Midbrain (tissue), 1 donor: Measurements from ENCODE around the gene KANK2.

Source experiments
- DNase-seq: peaks from one replicate; lab custom pipeline; 2025; lab: John Stamatoyannopoulos, UW

KANK2 gene

GRCh38 chr19:11225815-11226214 lies 28.5 kb upstream of the KANK2 start:
- no peak for DNase-seq

GRCh38 chr19:11225172-11225571 lies 27.8 kb upstream of the KANK2 start:
- no peak for DNase-seq

GRCh38 chr19:11224429-11224828 lies 27.1 kb upstream of the KANK2 start:
- DNase-seq, result no peak

GRCh38 chr19:11223200-11223599 lies 25.9 kb upstream of the KANK2 start:
- no peak for DNase-seq

GRCh38 chr19:11221082-11221598 lies 23.8 kb upstream of the KANK2 start:
- no peak for DNase-seq

- DNase-seq, result no peak
Observed at GRCh38 chr19:11214387-11214786, 17.0 kb upstream of the KANK2 start.

- no peak for DNase-seq
Observed at GRCh38 chr19:11210656-11210928, 13.2 kb upstream of the KANK2 start.

- DNase-seq, result no peak
Observed at GRCh38 chr19:11209839-11210655, 12.7 kb upstream of the KANK2 start.

GRCh38 chr19:11208561-11209471 lies 11.5 kb upstream of the KANK2 start:
- DNase-seq, result no peak

- DNase-seq, result no peak
Observed at GRCh38 chr19:11205939-11206570, 8.7 kb upstream of the KANK2 start.

- DNase-seq, result no peak
Observed at GRCh38 chr19:11204943-11205349, 7.6 kb upstream of the KANK2 start.

- no peak for DNase-seq
Observed at GRCh38 chr19:11204076-11204602, 6.8 kb upstream of the KANK2 start.

- peak; percentile 50 for DNase-seq
Observed at GRCh38 chr19:11203194-11204075, 6.1 kb upstream of the KANK2 start.

GRCh38 chr19:11202488-11203193 lies 5.3 kb upstream of the KANK2 start:
- DNase-seq, result no peak

- DNase-seq, result no peak
Observed at GRCh38 chr19:11201791-11202190, 4.4 kb upstream of the KANK2 start.

GRCh38 chr19:11200931-11201330 lies 3.6 kb upstream of the KANK2 start:
- DNase-seq, result no peak

- no peak for DNase-seq
Observed at GRCh38 chr19:11200015-11200574, 2.8 kb upstream of the KANK2 start.

GRCh38 chr19:11199517-11199916 lies 2.2 kb upstream of the KANK2 start:
- DNase-seq, result no peak

- DNase-seq, result no peak
Observed at GRCh38 chr19:11198769-11199424, 1.6 kb upstream of the KANK2 start.

- DNase-seq, result no peak
Observed at GRCh38 chr19:11198175-11198534, 810 bp upstream of the KANK2 start.
